GM12878 (cell line): ENCODE measurements around the gene TRMT1. TPM values are rescaled to one million over a fixed set of nuclear protein-coding genes. Genes with fewer than 3 reads are reported as not detected.

Experiments used
- ATF7 ChIP-seq: fragments of 450-650 bp; IDR thresholded peaks from 2 replicates; pipeline ENCODE4 v1.6.1; 2016; ENCODE audit warnings: low read depth, mild to moderate bottlenecking
- CEBPZ ChIP-seq: fragments of 150-350 bp; IDR thresholded peaks from 2 replicates; pipeline ENCODE4 v1.6.1; 2016; ENCODE audit warnings: low read depth, low read length
- HCFC1 ChIP-seq: fragments of 150-350 bp; IDR thresholded peaks from 2 replicates; pipeline ENCODE4 v1.6.1; 2014; ENCODE audit warnings: low read length
- IRF5 ChIP-seq: fragments of 450-650 bp; IDR thresholded peaks from 2 replicates; pipeline ENCODE4 v1.6.1; 2017; ENCODE audit warnings: borderline replicate concordance
- JUND ChIP-seq: IDR thresholded peaks from 2 replicates; pipeline ENCODE4 v1.6.1; 2012; ENCODE audit warnings: low read depth, mild to moderate bottlenecking, low read length, improper control_type of control experiment, moderate library complexity
- MTA3 ChIP-seq: IDR thresholded peaks from 2 replicates; pipeline ENCODE4 v1.6.1; 2012; ENCODE audit warnings: low read length, inconsistent platforms, borderline replicate concordance
- NFXL1 ChIP-seq: fragments of 450-650 bp; IDR thresholded peaks from 2 replicates; pipeline ENCODE4 v1.6.1; 2017; ENCODE audit warnings: antibody characterized with exemption, mild to moderate bottlenecking, borderline replicate concordance
- NR2C1 ChIP-seq: fragments of 450-650 bp; IDR thresholded peaks from 2 replicates; pipeline ENCODE4 v1.6.1; 2017; ENCODE audit warnings: antibody characterized with exemption, mild to moderate bottlenecking, moderate library complexity
- NR2C2 ChIP-seq: IDR thresholded peaks from 2 replicates; pipeline ENCODE4 v1.6.1; 2011; ENCODE audit warnings: borderline replicate concordance, low read depth; ENCODE audit not compliant: control insufficient read depth, insufficient read length
- PAX8 ChIP-seq: fragments of 450-650 bp; IDR thresholded peaks from 2 replicates; pipeline ENCODE4 v1.6.1; 2017; ENCODE audit warnings: mild to moderate bottlenecking, moderate library complexity
- RCOR1 ChIP-seq: conservative IDR thresholded peaks from 2 replicates; pipeline ENCODE4 v1.6.1; 2012; ENCODE audit warnings: low read depth, low read length, improper control_type of control experiment
- REST ChIP-seq: IDR thresholded peaks from 2 replicates; pipeline ENCODE4 v1.6.1; 2012; ENCODE audit warnings: mild to moderate bottlenecking, low read depth, low read length
- SMAD1 ChIP-seq: fragments of 450-650 bp; IDR thresholded peaks from 2 replicates; pipeline ENCODE4 v1.6.1; 2018; ENCODE audit warnings: mild to moderate bottlenecking, low read depth; ENCODE audit not compliant: partially characterized antibody
- SMC3 ChIP-seq: IDR thresholded peaks from 2 replicates; pipeline ENCODE4 v1.6.1; 2011; ENCODE audit warnings: low read length, improper control_type of control experiment, borderline replicate concordance
- WRNIP1 ChIP-seq: IDR thresholded peaks from 2 replicates; pipeline ENCODE4 v1.6.1; 2011; ENCODE audit warnings: low read depth, low read length, improper control_type of control experiment, borderline replicate concordance
- ZNF217 ChIP-seq: fragments of 450-650 bp; IDR thresholded peaks from 2 replicates; pipeline ENCODE4 v1.6.1; 2017; ENCODE audit warnings: antibody characterized with exemption, mild to moderate bottlenecking
- ZNF622 ChIP-seq: fragments of 450-650 bp; IDR thresholded peaks from 2 replicates; pipeline ENCODE4 v1.6.1; 2017; ENCODE audit warnings: mild to moderate bottlenecking, inconsistent platforms
- ZNF687 ChIP-seq: fragments of 450-650 bp; IDR thresholded peaks from 2 replicates; pipeline ENCODE4 v1.6.1; 2017; ENCODE audit warnings: mild to moderate bottlenecking, moderate library complexity
- polyA plus RNA-seq, 11 experiments: library from polyadenylated mRNA; depleted of rRNA in 4 of 11; unstranded in 6 of 11; stranded (reverse) in 5 of 11; fragments of >200 nt; fragmentation: Nextera tagmentation in 4 of 11; fragmentation: Illumina TruSeq in 1 of 11; extraction: Ambion mirVana in 4 of 11; extraction: Trizol in 1 of 11; gene quantifications; 1 replicate in 1 of 11; 2 replicates in 10 of 11; pipeline versions ENCODE4 v1.2.1 to v1.2.3, GENCODE V29; 2011 to 2016; ENCODE audit warnings: inconsistent platforms in 2 of 11, missing spikeins in 2 of 11, low read depth in 1 of 11
- total RNA-seq, 4 experiments: library from RNA; depleted of rRNA in 3 of 4; stranded (reverse); fragments of >200 nt in 3 of 4; fragmentation: Illumina TruSeq in 1 of 4; extraction: Trizol in 1 of 4; gene quantifications; 2 replicates each; pipeline versions ENCODE4 v1.2.1 to v1.2.3, GENCODE V29; 2013 to 2021

The TRMT1 gene
- total and polyA plus RNA-seq, 10 of the 15 experiments (the other 5 are each of a cell fraction or from before 2014, with no cell fraction given): 3.4 to 68.8 (median 34.8) TPM

- TF ChIP-seq WRNIP1 (0 out of 2 replicates have a peak, but pooled peaks have one; percentile 64), SMAD1 (peak; percentile 53), RCOR1 (peak; percentile 91), HCFC1 (peak; percentile 59), CEBPZ (no peak), JUND (peak; percentile 95), REST (0 out of 2 replicates have a peak, but pooled peaks have one; percentile 5), MTA3 (peak; percentile 100), ZNF687 (no peak), SMC3 (no peak), ZNF622 (no peak), PAX8 (no peak), NR2C2 (no peak), NFXL1 (no peak), IRF5 (peak; percentile 87), ZNF217 (peak; percentile 81; the same call in 1 of the 2 replicates), NR2C1 (no peak), ATF7 (peak; percentile 88)
These were observed 16.4 kb downstream of the TRMT1 start (continued) for GRCh38 chr19:13100031-13100588.
